Testis (tissue), 2 donors: ENCODE results near the gene BHLHE40.
"Not testable (repeated sequence)": the region's sequence is repeated elsewhere in the genome, so short reads cannot be mapped to it uniquely, and the experiment has no call there.

Experiments
- POLR2A ChIP-seq: fragments of 450-650 bp; IDR thresholded peaks from one replicate; pipeline ENCODE4 v1.6.1; 2017; ENCODE audit warnings: antibody characterized with exemption, mild to moderate bottlenecking, moderate library complexity
- TF ChIP-seq, protein P1 (sequence below), 3 experiments: fragments of 450-650 bp in 2 of 3; fragments of 200-600 bp in 1 of 3; sonication (generic) in 1 of 3; IDR thresholded peaks; one replicate each; pipeline ENCODE4 v1.5.1; 2016 to 2019; ENCODE audit warnings: antibody characterized with exemption in 3 of 3, mild to moderate bottlenecking in 2 of 3, moderate library complexity in 1 of 3

DNA sequence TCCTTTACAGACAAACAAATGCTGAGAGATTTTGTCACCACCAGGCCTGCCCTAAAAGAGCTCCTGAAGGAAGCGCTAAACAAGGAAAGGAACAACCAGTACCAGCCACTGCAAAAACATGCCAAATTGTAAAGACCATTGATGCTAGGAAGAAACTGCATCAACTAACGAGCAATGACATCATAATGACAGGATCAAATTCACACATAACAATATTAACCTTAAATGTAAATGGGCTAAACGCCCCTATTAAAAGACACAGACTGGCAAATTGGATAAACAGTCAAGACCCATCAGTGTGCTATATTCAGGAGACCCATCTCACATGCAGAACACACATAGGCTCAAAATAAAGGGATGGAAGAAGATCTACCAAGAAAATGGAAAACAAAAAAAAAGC lies 11.6 kb upstream of the BHLHE40 start:
- TF ChIP-seq, protein P1, sequence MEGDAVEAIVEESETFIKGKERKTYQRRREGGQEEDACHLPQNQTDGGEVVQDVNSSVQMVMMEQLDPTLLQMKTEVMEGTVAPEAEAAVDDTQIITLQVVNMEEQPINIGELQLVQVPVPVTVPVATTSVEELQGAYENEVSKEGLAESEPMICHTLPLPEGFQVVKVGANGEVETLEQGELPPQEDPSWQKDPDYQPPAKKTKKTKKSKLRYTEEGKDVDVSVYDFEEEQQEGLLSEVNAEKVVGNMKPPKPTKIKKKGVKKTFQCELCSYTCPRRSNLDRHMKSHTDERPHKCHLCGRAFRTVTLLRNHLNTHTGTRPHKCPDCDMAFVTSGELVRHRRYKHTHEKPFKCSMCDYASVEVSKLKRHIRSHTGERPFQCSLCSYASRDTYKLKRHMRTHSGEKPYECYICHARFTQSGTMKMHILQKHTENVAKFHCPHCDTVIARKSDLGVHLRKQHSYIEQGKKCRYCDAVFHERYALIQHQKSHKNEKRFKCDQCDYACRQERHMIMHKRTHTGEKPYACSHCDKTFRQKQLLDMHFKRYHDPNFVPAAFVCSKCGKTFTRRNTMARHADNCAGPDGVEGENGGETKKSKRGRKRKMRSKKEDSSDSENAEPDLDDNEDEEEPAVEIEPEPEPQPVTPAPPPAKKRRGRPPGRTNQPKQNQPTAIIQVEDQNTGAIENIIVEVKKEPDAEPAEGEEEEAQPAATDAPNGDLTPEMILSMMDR (IDR thresholded peaks at IDR 0.05), result not testable (repeated sequence)
- not testable (repeated sequence) for TF ChIP-seq POLR2A
